ENCODE data around the gene BASP1.
"Not testable (repeated sequence)": the region's sequence is repeated elsewhere in the genome, so short reads cannot be mapped to it uniquely, and the experiment has no call there.

Gene BASP1

GRCh38 chr5:17257705-17258273 lies 40.4 kb downstream of the BASP1 start:
- DNase-seq = no peak

- no peak for DNase-seq
Observed at GRCh38 chr5:17258431-17258830, 41.0 kb downstream of the BASP1 start.

GRCh38 chr5:17259012-17259411 lies 41.6 kb downstream of the BASP1 start:
- DNase-seq = not testable (repeated sequence)

GRCh38 chr5:17259630-17260257 lies 42.3 kb downstream of the BASP1 start:
- DNase-seq = no peak

GRCh38 chr5:17260549-17260948 lies 43.1 kb downstream of the BASP1 start:
- no peak for DNase-seq

- DNase-seq = no peak
Observed at GRCh38 chr5:17261075-17261474, 43.6 kb downstream of the BASP1 start.

GRCh38 chr5:17265041-17265440 lies 47.6 kb downstream of the BASP1 start:
- DNase-seq = no peak

- DNase-seq = no peak
Observed at GRCh38 chr5:17267106-17267505, 49.7 kb downstream of the BASP1 start.

GRCh38 chr5:17269201-17269600 lies 51.8 kb downstream of the BASP1 start:
- no peak for DNase-seq

GRCh38 chr5:17272111-17272510 lies 54.7 kb downstream of the BASP1 start:
- no peak for DNase-seq

GRCh38 chr5:17275289-17276158 lies 58.1 kb downstream of the BASP1 start:
- no peak for DNase-seq

GRCh38 chr5:17276445-17276844 lies 59.0 kb downstream of the BASP1 start:
- DNase-seq = no peak

GRCh38 chr5:17277907-17278306 lies 60.5 kb downstream of the BASP1 start:
- no peak for DNase-seq

GRCh38 chr5:17278931-17279330 lies 61.5 kb downstream of the BASP1 start:
- DNase-seq = no peak

GRCh38 chr5:17279487-17279886 lies 62.1 kb downstream of the BASP1 start:
- no peak for DNase-seq

- no peak for DNase-seq
Observed at GRCh38 chr5:17282283-17283120, 65.1 kb downstream of the BASP1 start.

GRCh38 chr5:17283121-17283415 lies 65.6 kb downstream of the BASP1 start:
- DNase-seq = no peak

GRCh38 chr5:17287501-17288155 lies 70.2 kb downstream of the BASP1 start:
- DNase-seq = no peak

- no peak for DNase-seq
Observed at GRCh38 chr5:17288570-17288969, 71.1 kb downstream of the BASP1 start.

- no peak for DNase-seq
Observed at GRCh38 chr5:17289681-17290539, 72.5 kb downstream of the BASP1 start.

GRCh38 chr5:17290540-17290974 lies 73.1 kb downstream of the BASP1 start:
- DNase-seq = no peak

Measured in CD4-positive, alpha-beta T cell treated with Interleukin-6 for 4 hours (primary cell).